Astrocyte of the spinal cord (primary cell): Measurements from ENCODE around the gene CDC37.
"Not testable (repeated sequence)": the region's sequence is repeated elsewhere in the genome, so short reads cannot be mapped to it uniquely, and the experiment has no call there.

Source experiments
- DNase-seq: peaks from one replicate; pipeline ENCODE4 v3.0.0; 2011; ENCODE audit warnings: low read depth, low spot score
- H3K4me3 ChIP-seq: 2 replicates; pipeline ENCODE4 v1.5.1; 2011; ENCODE audit warnings: low read depth, mild to moderate bottlenecking, low read length, moderate library complexity
- CTCF ChIP-seq: IDR thresholded peaks from 2 replicates; pipeline ENCODE4 v1.5.1; 2012; ENCODE audit warnings: low read depth, mild to moderate bottlenecking, low read length, inconsistent platforms
- in situ Hi-C: cut with HindIII; loops from 2 replicates; pipeline ENCODE4 v1.10.0; 2017; ENCODE audit warnings: low sequenced_read_pairs

CDC37 gene

GRCh38 chr19:10384580-10384979 is 18.8 kb downstream of the CDC37 start:
- in situ Hi-C loops = no loop called here

GRCh38 chr19:10383223-10383499 is 20.2 kb downstream of the CDC37 start:
- in situ Hi-C loops, H3K4me3 ChIP-seq, DNase-seq: not testable (repeated sequence)

More at GRCh38 chr19:10384580-10384979, 18.8 kb downstream of the CDC37 start:
- no peak for TF ChIP-seq CTCF
- DNase-seq = no peak
- no peak overlapping the region for H3K4me3 ChIP-seq

GRCh38 chr19:10380313-10381102 is 22.8 kb downstream of the CDC37 start, which contains the start of gene TYK2:
Gene TYK2 (minus strand): TSS chr19:10380572. CDS start chr19:10378406, 2,166 bp downstream.
- in situ Hi-C loops = no loop called here
- peak within 1 kb of the TSS; percentile 89 for H3K4me3 ChIP-seq
- no peak for TF ChIP-seq CTCF
- peak; percentile 99 for DNase-seq

- DNase-seq = peak; percentile 12
- TF ChIP-seq CTCF = no peak
- H3K4me3 ChIP-seq = peak overlapping the region; percentile 89
- in situ Hi-C loops = no loop called here
These were observed 23.4 kb downstream of the CDC37 start for GRCh38 chr19:10379880-10380312.

- TF ChIP-seq CTCF = no peak
- no peak overlapping the region for H3K4me3 ChIP-seq
- in situ Hi-C loops = no loop called here
- DNase-seq = no peak
These were observed 25.2 kb downstream of the CDC37 start for GRCh38 chr19:10378124-10378523.

- H3K4me3 ChIP-seq, DNase-seq, in situ Hi-C loops: not testable (repeated sequence)
These were observed 26.2 kb downstream of the CDC37 start for GRCh38 chr19:10377140-10377640.

GRCh38 chr19:10374931-10375330 is 28.4 kb downstream of the CDC37 start:
- no peak for DNase-seq
- in situ Hi-C loops = no loop called here
- no peak overlapping the region for H3K4me3 ChIP-seq
- no peak for TF ChIP-seq CTCF
